GM18951 (cell line): ENCODE measurements around the gene NHERF1.
A peak's percentile ranks its signal among the peaks of the same experiment; 100 is the strongest.

Experiments
- POLR2A ChIP-seq: IDR thresholded peaks from 4 replicates; pipeline ENCODE4 v1.6.1; 2011; ENCODE audit warnings: mild to moderate bottlenecking; ENCODE audit not compliant: insufficient read length, insufficient read depth; ENCODE audit errors: extremely low read depth
- in situ Hi-C: fragments of 300-500 bp; cut with MboI; formaldehyde crosslinking; loops from one replicate; pipeline ENCODE4 v1.12.0; 2022; ENCODE audit warnings: low sequenced_read_pairs, mixed read lengths, inconsistent platforms; ENCODE audit not compliant: unreplicated experiment

Gene NHERF1

DNA sequence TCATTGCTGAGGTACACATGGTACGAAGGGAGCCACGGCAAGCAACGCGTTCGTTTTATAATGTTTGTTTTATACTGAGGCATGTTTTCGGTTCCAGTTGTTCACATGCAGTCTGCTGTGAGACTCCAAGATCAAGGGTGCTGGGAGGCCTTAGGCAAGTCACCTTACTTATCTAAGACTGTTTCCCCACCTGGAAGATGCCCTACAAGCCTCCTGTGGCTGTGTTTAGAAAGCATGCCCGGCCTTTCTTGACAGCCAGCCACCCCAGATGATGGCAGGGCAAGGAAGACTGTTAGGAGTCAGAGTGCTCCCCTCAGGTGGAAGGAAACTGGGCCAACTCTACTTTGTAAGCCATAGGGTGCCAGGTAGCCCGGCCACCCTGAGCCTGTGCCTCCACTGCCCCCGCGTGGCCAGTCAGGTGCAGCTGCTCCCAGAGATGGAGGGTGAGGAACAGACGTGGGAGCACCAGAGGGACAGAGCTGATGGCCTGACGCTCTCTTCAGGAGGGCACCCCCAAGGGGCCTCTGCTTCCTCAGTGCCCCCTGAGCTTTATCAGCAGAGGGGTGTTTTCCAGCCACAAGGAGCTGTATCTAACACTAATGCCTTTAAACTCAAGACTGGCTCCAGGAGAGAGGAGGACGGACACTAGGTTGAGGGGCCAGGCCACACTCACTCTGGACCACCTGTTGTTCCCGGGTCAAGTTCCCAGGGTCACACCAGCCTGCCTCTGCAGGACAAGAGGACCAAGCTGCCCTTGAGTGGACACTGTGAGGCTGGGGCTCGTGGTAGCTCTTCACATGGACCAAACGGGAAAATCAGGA is 22.3 kb downstream of the NHERF1 start:
- in situ Hi-C loops = no loop called here
- TF ChIP-seq POLR2A = no peak

DNA sequence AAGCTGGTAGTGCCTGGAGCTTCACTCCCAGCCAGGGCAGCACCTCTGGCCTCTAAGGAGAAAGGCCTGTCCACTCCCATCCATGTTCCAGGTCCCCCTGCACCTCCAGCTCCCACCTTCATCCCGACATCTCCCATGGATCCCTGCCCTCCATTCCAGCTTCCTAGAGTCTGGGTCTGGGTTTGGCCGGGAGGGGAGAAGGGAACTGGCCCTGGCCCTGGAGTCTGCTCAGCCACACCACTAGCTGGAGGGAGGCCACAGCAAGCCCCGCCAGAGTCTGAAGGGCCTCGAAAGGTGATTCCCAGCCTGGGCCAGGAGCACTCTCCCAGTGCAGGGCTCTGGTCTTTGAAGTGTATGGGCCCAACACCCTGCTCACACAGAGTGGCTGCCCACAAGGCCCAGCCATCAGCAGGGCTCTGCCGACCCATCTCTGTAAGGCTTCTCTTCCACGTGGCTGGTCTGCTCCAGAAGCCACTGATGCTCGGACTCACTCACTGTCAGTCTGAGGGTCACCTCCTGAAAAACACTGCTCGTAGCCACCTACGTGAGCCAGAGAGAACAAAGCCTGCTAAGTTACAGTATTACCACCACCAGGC is 23.0 kb downstream of the NHERF1 start:
- TF ChIP-seq POLR2A = no peak
- in situ Hi-C loops = no loop called here

DNA sequence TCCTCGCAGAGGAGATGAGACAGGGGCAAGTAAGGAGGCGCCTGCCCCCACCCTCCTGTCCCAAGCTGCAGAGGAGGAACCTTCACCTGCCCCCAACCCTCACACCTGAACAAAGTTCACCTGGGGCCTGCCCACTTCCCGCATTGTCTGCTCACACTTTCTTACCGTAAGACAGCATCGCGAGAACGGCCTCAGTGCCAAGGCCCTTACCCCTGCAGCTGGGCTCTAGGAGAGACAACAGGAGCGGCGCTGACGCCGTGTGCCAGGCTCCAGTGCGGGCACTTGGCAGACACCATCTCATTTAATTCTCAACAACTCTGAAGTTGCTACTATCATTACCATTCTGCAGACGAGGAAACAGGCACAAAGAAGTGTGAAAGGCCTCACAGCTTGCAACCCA is 23.6 kb downstream of the NHERF1 start:
- no peak for TF ChIP-seq POLR2A
- in situ Hi-C loops = no loop called here

DNA sequence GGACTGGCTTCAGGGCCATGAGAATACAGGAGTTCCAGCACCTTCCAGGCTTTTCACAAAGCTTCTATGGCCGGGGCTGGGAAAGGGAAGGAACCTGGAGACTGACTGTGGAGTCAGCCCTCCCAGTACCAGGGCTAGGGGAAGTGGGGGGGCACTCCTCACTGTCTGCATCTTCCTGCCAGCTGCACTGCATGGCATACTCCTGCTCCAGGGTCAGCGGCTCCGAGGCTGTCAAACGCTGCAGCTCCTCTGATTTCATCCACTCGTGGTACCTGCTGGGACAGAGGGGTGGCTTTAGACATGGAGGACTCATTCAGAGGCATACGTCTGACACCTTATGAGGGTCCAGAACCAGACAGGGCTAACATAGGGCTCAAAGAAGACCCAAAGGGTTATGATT is 25.0 kb downstream of the NHERF1 start:
- TF ChIP-seq POLR2A = no peak

DNA sequence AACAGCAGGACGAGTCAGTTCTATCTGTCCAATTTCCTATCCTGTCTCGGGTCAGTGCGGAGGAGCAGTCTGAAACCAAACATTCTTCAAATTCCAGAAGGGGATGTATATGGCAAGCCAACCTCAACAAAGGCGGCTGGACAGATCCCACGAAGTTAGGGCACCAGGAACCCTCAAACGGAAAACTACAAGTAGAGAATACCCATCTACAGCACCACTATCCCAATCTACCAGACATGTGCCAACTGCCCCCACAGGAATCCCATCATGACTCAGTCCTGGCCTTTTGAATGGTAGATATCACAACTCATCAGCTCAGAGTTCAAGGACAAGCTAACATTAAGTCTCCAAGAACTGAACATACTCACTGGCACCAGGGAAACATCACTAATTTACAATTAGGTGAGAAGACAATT is 25.5 kb downstream of the NHERF1 start:
- TF ChIP-seq POLR2A = no peak
- in situ Hi-C loops = no loop called here

More for the DNA sequence above, 25.0 kb downstream of the NHERF1 start:
- in situ Hi-C loops = no loop called here

DNA sequence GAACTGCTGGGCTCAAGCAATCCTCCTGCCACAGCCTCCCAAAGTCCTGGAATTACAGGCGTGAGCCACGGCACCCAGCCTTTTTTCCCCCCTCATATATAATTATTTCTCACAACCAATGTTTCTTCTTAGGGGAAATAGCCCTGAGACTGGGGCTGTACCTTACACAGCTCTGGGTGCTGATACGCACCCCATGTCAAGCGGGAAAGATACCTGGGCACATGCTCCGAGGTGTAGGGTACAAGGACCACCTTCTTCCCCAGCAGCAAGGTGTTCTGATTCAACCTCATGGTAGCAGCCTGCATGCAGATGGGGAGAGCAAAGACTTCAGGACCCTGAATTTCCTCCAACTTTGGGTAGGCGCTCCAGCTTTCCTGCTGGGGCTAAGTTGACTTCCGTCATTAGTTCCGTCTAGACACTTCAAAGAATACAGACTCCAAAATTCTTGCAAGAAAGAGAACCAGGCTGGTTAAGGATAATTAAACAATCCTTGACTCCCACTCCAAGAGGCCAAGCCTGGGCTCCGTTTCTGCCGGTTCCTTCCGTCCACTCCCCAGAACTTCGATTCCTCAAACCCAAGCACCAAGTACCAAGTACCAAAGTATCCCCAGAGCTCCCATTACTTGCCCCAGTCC is 27.1 kb downstream of the NHERF1 start:
- TF ChIP-seq POLR2A = no peak
- in situ Hi-C loops = no loop called here

DNA sequence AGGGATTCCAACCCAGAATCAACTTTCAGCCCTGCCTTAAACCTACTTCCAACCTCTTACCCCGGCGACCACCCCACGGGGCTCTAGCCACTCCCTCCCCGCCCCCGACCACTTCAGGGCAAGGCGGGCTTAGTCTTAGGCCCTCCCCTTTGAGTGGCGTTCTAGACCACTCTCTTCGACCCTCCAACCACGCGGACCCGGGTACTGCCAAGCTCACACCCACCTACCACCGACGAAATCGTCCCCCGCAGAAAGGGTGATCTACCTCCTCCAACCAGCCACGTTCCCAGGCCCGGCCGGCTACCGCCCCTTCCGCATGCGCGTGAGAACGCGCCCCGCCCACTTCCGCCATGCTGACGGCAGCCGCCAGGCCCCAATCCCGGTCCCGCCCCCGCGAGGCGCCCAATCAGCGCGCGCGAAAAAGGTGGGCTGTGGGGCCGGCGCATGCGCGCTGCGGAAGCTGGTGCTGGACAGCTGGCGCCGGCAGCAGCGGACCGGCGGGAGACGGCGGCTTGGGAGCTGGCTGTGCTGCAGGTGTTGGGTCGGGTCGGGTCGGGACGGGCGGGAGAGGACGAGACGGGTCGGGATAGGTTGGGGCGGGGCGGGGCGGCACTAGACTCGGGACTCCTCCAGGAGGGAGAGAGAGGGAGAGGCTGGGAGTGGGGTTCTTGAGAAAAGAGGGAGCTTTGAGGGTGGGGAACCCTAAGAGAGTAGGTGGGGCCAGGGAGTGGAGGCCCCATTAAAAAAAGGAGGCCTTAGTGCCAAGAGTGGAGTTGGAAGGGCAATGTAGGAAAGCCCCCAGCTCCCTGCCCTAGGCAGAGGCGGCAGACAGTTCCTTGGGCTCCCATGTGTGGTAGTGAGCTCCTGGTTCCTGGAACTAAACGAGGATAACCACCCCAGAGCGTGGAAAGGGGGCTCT is 27.9 kb downstream of the NHERF1 start, which contains the start of gene NAT9:
TSS of gene NAT9 (minus strand) at position 302 of the 919 bp plus-strand sequence. CDS start 647 bp downstream, outside the sequence.
- TF ChIP-seq POLR2A = peak; percentile 95
- in situ Hi-C loops = no loop called here

DNA sequence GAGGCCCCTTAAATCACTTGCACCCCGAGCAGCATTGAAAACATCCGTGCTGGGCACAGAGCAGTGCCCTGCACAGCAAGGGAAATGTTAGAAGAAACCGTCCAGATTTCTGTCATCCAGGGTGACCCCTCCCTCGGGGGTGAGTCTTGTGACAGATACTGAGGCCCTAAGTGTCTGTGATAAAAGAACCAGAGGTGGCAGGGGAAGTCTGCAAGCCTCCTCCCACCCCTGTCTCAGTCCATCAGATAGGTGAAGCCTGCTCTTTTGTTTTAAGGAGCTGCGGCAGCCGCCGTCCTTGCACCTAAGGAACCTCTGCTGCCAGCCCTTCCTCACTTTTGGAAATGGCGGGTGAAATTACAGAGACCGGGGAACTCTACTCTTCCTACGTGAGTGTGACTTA is 28.6 kb downstream of the NHERF1 start:
- in situ Hi-C loops = no loop called here
- TF ChIP-seq POLR2A = no peak

DNA sequence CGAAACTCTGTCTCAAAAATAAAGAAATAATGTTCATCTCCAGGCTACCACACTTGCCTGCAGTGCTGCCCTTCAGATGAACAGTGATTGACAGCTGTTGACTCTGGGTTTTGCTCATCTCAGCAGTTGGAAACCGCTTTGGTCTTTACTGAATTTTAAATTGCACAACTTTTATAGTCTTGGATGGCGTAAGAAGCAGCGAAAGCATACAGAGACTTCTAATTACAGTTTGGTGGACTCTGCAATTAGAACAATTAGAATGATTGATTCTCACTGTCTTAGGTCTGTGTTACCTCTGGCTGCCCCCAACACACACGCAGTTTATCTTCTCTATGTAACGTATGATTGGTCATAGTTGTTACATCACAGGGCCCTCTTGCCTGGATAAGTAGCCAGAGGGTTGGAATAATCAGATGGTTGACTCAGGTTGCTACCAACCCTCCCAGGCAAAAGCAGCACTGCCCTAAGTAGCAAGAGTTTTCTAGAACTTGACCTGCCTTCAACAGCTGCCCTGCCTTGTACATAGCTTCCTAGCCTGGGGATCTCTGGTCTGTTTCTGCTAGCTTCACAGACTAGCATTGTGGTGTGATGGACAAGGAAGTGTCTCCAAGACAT is 29.6 kb downstream of the NHERF1 start:
- TF ChIP-seq POLR2A = no peak
- in situ Hi-C loops = no loop called here

DNA sequence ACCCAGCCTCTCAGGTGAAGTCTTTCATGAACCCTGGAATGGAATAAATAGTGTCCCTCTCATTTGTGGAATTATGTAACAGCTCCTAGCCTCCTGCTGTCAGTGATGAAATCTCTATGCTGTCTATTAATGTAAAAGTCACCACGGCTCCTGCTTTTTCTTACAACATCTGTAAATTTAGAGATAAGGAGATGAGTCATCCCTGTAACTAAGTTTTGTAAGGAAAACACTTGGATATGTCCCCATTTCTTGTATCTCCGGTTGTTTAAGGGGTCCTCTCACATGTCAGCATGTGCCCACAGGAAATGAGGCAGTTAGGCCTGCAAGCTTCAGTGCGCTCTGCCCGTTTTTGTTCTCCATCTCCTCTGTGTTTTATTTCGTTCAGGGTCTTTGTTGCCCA is 30.5 kb downstream of the NHERF1 start:
- in situ Hi-C loops = no loop called here
- no peak for TF ChIP-seq POLR2A

DNA sequence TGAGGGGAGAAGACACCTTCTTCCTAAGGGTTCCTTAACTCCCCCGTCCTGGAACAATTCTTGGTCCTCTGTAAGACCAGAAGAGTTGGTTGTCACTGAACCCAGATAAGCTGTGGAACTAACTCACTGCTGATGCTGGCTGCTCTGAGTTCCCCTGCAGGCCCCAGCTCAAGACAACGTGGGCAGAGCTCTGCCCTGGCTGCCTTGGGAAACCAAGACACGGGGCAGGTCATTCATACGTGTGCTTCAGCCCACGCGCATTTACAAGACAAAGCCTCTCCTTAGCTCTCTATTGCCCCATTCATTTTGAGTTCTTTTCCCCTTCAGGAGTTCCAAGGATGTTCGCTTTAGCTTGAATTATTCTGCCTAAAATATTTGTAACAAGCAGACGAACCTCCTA is 31.1 kb downstream of the NHERF1 start:
- in situ Hi-C loops = no loop called here
- no peak for TF ChIP-seq POLR2A

DNA sequence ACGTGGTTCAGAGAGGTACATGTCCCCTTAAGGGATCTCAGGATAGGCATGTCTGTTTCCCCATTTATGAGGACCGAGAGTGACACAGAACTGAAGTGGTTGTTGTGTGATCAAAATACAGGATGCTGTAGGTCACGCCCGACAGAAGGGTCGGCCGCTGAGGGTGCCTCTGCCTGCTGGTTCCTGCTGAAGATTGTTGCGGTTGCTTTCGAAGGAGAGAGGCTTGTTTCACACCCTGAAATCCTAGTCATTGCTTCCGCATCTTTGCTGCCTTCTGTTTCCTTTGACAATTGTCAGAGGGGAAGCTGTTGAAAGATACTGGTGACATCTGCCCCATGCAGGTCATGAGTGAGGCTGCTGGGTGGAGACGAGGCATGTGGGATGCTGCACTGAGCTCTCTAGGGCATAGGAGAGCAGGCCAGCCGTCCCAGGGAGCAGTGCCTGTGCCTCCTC is 31.5 kb downstream of the NHERF1 start:
- TF ChIP-seq POLR2A = no peak
- in situ Hi-C loops = no loop called here
